Stimulated activated naive CD8-positive, alpha-beta T cell treated with anti-CD3 and anti-CD28 coated beads, Interleukin-15, Interleukin-2, amounts not matched to agents 100 U/mL and 50 U/mL, for 24 hours (primary cell): ENCODE measurements around the gene UBE2I.
A peak's percentile ranks its signal among the peaks of the same experiment; 100 is the strongest.
"Not testable (repeated sequence)": the region's sequence is repeated elsewhere in the genome, so short reads cannot be mapped to it uniquely, and the experiment has no call there.

Source experiments
- ATAC-seq: fragments of 150-1000 bp; cut with Tn5 transposase; one replicate; pipeline ENCODE4 v1.10.0; 2021
- DNase-seq: peaks from one replicate; pipeline ENCODE4 v3.0.0; 2021

Gene UBE2I

GRCh38 chr16:1277617-1278282, 31.7 kb upstream of the UBE2I start:
- no peak for DNase-seq
- no peak for ATAC-seq

- ATAC-seq (no peak), DNase-seq (no peak)
Measured at GRCh38 chr16:1278477-1278876, 31.0 kb upstream of the UBE2I start.

GRCh38 chr16:1279081-1279944, 30.1 kb upstream of the UBE2I start:
- DNase-seq: no peak
- no peak for ATAC-seq

DNA sequence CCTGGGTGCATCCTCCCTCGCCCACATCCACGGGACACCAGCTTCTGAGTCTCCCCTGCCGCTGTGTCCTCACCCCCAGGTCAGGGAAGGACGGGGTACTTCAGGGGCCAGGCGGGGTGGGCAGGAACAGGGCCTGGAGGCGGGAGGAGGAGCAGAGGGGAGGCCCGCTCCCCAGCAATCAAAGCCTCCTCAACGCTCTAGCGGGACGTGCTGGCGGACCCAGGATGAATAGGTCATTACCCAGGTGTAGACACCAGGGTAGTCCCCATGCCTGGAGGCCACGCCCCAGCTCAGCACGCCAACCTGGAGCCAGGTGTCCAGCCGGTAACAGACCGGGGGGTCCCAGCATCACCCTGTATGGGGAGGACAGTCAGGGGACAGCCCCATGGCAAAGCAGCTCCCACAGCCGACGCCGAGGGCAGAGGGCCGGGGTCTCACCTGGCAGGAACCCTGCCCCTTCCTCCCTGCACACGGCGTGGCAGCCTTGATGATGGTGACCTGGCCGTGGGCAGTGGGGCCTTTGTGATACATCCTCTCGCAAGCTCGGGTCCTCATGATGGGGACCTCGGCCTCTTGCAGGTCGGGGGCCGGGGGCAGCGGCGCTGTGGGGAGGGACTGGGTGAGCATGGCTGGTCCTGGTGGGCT, 29.4 kb upstream of the UBE2I start:
- ATAC-seq (no peak), DNase-seq (no peak)

GRCh38 chr16:1280783-1281182, 28.7 kb upstream of the UBE2I start:
- ATAC-seq: no peak
- no peak for DNase-seq

- no peak for DNase-seq
- ATAC-seq: no peak
Measured at GRCh38 chr16:1281517-1281916, 27.9 kb upstream of the UBE2I start.

- ATAC-seq (no peak), DNase-seq (no peak)
Measured at GRCh38 chr16:1282324-1282973, 27.0 kb upstream of the UBE2I start.

- no peak for ATAC-seq
Measured at GRCh38 chr16:1283296-1283695, 26.1 kb upstream of the UBE2I start.

GRCh38 chr16:1283996-1284616, 25.3 kb upstream of the UBE2I start:
- ATAC-seq (no peak), DNase-seq (no peak)

More at GRCh38 chr16:1283296-1283695, 26.1 kb upstream of the UBE2I start:
- no peak for DNase-seq

GRCh38 chr16:1285669-1286512, 23.5 kb upstream of the UBE2I start:
- no peak for DNase-seq

GRCh38 chr16:1286513-1287094, 22.8 kb upstream of the UBE2I start:
- DNase-seq: no peak
- ATAC-seq: no peak

More at GRCh38 chr16:1285669-1286512, 23.5 kb upstream of the UBE2I start:
- no peak for ATAC-seq

GRCh38 chr16:1287982-1288670, 21.3 kb upstream of the UBE2I start:
- DNase-seq (no peak), ATAC-seq (no peak)

- DNase-seq (peak; percentile 34), ATAC-seq (peak; percentile 47)
Measured at GRCh38 chr16:1288813-1289476, 20.5 kb upstream of the UBE2I start.

GRCh38 chr16:1289477-1289866, 20.0 kb upstream of the UBE2I start:
- DNase-seq (no peak), ATAC-seq (no peak)

GRCh38 chr16:1290063-1290501, 19.4 kb upstream of the UBE2I start:
- ATAC-seq (no peak), DNase-seq (no peak)

DNA sequence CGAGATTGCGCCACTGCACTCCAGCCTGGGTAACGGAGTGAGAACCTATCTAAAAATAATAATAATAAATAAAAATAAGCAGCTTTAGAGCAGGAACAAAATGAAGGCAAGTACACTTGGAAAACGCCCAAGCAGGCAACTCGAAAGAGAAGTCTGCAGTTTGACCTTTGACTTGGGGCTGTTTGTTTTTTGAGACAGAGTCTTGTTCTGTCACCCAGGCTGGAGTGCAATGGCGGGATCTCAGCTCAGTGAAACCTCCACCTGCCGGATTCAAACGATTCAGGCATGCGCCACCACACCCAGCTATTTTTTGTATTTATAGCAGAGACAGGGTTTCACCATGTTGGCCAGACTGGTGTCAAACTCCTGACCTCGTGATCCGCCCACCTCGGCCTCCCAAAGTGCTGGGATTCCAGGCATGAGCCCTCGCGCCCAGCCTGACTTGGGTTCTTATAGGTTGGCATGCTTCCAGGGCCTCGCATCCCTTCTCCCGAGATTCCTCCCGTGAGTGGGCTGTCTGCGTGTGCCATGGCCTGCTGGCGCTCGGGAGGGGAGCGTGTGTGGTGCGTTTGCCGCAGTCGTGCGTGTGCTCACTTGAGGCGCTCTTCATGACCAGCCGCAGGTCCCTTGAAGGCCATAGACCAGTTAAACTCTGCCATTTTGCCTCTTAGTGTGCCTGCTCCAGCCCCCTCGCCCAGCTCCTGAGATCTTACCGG, 18.4 kb upstream of the UBE2I start:
- no peak for ATAC-seq
- DNase-seq: no peak

DNA sequence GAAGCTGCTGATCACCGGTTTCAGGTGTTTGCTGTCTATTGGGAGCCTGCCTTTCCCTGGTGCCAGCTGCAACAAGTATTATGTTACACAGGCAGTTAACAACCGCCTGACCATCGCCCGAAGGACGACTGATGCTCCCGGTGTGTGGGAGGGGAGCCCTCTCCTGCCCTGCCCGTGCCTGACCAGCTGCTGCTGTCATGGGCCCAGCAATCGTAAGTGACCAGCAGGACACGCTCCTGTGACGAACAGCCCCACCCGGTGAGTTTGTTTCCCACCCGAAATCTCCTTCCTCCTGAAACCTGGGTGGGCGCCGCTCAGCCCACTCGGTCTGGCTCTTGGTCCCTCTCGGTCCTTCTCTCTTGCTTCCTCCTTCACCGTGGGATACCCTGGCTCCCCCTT, 17.9 kb upstream of the UBE2I start:
- no peak for DNase-seq
- no peak for ATAC-seq

DNA sequence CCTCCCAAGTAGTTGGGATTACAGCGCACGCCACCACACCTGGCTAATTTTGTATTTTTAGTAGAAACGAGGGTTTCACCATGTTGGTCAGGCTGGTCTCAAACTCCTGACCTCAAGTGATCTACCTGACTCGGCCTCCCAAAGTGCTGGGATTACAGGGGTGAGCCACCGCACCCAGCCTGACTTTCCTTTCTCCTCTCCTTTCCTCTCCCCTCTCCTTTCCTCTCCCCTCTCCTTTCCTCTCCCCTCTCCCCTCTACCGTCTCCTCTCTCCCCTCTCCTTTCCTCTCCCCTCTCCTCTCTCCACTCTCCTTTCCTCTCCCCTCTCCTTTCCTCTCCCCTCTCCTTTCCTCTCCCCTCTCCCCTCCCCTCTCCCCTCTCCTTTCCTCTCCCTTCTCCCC, 17.2 kb upstream of the UBE2I start:
- ATAC-seq: not testable (repeated sequence)

GRCh38 chr16:1292808-1293207, 16.6 kb upstream of the UBE2I start:
- ATAC-seq, DNase-seq: not testable (repeated sequence)

More for the DNA sequence above, 17.2 kb upstream of the UBE2I start:
- DNase-seq: not testable (repeated sequence)
